Fibroblast of lung (primary cell): ENCODE results near the gene SPACDR.

Experiments used
- EZH2 ChIP-seq: IDR thresholded peaks from 2 replicates; pipeline ENCODE4 v1.5.1; 2012; ENCODE audit warnings: low read length, control low read depth, mild to moderate bottlenecking; ENCODE audit errors: missing control alignments
- TF ChIP-seq, protein P1 (sequence below), 2 donors: IDR thresholded peaks in 1 of 2; conservative IDR thresholded peaks in 1 of 2; 1 replicate in 1 of 2; 2 replicates in 1 of 2; pipeline ENCODE4 v1.5.1; 2011 to 2012; ENCODE audit warnings: low read length in 2 of 2, control low read depth in 1 of 2, inconsistent platforms in 1 of 2, low read depth in 1 of 2, mild to moderate bottlenecking in 1 of 2

DNA sequence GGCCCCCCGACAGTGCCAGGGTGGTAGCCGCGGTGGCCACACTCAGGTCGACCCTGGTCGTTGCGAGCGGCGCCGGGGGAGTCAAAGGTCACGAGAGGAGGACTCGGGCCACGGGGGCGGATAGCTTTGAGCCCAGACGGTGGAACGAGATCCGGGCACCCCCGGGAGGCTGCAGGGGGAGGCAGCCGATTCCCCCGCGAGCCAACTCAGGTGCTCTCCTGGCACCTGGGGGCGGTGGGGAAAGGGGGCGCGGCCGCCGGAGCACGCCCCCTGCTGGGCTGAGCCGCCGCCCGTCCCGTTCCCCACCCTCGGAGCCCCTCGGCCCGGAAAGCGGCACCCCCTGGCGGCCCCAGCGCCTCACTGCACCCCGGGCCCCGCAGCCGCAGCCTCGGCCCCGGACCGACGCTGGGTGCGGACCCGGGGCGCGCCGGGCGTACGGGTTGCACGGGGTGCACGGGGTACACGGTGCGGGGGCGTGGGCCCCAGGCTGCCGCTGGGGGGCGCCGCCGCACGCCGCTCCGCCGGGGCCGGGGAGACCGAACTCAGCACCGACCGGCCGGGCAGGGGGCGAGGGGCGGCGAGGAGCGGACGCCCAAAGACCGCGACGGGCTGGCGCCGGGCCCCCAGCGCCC is 19.1 kb upstream of the SPACDR start:
- TF ChIP-seq, protein P1, sequence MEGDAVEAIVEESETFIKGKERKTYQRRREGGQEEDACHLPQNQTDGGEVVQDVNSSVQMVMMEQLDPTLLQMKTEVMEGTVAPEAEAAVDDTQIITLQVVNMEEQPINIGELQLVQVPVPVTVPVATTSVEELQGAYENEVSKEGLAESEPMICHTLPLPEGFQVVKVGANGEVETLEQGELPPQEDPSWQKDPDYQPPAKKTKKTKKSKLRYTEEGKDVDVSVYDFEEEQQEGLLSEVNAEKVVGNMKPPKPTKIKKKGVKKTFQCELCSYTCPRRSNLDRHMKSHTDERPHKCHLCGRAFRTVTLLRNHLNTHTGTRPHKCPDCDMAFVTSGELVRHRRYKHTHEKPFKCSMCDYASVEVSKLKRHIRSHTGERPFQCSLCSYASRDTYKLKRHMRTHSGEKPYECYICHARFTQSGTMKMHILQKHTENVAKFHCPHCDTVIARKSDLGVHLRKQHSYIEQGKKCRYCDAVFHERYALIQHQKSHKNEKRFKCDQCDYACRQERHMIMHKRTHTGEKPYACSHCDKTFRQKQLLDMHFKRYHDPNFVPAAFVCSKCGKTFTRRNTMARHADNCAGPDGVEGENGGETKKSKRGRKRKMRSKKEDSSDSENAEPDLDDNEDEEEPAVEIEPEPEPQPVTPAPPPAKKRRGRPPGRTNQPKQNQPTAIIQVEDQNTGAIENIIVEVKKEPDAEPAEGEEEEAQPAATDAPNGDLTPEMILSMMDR (conservative IDR thresholded peaks at IDR 0.05 in 1 of 2, IDR thresholded peaks at IDR 0.05 in 1 of 2; ENCODE audit: low read depth in 1 of 2, low read length in 2 of 2): peak; percentile 48 to 77
- no peak for TF ChIP-seq EZH2
